COLO668 (cell line): ENCODE measurements around the gene CENPI.
"Not testable (repeated sequence)": the region's sequence is repeated elsewhere in the genome, so short reads cannot be mapped to it uniquely, and the experiment has no call there.

Experiments used
- DNase-seq: peaks from one replicate; lab custom pipeline; 2025; ENCODE audit not compliant: unreplicated experiment; lab: John Stamatoyannopoulos, UW

The CENPI gene, protein sequence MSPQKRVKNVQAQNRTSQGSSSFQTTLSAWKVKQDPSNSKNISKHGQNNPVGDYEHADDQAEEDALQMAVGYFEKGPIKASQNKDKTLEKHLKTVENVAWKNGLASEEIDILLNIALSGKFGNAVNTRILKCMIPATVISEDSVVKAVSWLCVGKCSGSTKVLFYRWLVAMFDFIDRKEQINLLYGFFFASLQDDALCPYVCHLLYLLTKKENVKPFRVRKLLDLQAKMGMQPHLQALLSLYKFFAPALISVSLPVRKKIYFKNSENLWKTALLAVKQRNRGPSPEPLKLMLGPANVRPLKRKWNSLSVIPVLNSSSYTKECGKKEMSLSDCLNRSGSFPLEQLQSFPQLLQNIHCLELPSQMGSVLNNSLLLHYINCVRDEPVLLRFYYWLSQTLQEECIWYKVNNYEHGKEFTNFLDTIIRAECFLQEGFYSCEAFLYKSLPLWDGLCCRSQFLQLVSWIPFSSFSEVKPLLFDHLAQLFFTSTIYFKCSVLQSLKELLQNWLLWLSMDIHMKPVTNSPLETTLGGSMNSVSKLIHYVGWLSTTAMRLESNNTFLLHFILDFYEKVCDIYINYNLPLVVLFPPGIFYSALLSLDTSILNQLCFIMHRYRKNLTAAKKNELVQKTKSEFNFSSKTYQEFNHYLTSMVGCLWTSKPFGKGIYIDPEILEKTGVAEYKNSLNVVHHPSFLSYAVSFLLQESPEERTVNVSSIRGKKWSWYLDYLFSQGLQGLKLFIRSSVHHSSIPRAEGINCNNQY

DNA sequence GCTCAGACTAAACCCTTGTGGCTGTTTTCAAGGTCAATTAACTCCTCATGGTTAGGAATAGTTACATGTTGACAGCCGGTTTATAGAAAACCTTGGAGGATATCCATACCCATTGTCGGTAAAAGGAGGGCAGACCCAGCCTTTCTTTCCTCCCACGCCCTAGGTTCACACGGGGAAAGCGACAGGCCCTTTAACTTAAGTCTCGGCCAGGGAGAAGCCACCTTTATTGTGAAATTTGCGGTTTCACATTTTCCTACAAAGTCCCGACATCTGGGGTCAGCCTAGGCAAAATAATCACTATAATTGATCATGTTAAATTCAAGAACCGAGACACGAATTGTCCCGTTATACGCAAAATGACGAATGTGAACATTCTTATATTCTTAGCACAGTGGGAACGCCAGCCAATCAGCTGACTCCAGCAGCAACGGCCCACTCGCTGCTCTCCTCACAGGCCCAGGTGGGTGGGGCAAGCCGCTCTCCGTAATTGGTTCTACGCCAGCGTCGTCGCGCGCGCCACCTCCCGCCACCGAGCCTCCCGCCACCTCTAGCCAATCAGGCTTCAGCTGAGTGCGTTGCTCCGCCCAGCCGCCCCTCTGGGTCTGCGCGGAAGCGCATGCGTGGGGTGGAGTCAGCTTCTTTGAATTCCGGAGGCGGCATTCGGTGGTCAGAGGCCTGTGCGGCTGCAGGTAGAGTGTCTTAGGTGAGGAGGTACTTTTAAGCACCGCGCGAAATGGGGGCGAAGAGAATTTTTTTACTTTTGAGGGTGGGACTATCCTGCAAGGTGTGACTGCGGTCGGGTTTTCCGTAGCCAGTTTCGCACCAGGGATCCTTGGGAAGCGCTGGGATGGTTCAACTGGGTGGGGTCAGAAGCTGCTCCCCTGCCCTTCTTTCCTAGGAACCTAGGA lies at the start of gene CENPI:
Gene CENPI (plus strand): TSS at position 659 of the 908 bp plus-strand sequence. CDS start 2,867 bp downstream, outside the sequence.
- DNase-seq = peak; percentile 93

DNA sequence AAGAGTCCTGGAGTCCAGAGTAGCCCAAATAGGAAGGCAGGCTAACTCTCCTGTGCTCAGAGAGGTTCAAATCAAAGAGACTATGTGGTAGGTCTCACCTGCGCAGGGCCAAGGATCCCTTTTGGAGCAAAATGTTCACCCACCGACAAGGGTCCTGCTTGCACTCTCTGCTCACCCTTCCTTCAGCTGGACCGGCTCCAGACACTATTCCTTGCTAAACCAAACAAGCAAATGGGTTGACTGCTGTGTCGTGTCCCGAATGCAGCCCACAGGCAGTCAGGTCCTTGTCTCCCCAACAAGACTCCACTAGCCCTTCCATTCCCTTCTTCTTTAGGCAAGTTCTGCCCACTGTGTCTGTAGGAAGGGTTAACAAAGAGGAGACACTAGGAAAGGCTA lies 46.9 kb upstream of the CENPI start:
- no peak for DNase-seq

DNA sequence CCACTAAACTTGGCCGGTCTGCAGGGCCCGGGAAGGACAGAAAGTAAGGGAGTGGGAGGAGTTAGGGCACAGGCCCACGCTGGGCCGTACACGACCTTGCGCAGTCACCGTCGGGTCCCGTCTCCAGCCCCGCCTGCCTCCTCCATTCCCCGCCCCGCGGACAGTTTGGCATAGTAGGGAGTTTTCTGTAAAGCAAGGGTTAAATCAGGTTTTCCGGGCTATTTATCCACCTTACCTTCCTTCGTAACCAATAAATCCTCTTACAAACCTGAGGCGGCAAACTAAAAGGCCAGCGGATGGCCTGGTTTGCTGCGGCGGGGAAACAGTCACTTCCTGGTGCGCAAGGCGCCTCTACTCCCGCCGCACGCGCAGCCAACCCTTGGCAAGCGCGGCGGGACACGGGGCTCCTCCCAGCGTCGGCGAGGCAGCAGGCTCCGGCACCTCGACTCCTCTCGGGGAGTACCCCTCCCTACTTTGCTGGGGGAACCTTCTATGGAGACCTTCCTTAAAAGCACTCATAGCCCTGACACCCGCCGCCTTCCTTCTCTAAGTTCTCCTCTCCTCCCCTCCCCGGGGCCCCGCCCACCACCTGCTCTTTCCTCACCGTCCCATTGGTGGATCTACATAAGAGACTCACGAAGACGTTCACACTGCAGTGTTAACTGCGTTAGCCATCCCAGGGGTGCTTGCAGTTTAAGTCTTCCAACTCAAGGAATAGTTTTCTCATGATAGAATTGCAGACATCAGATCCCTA lies 46.3 kb upstream of the CENPI start, which contains the start of gene TRMT2B:
Gene TRMT2B (minus strand): TSS at position 563 of the 754 bp plus-strand sequence. CDS start 9,822 bp downstream, outside the sequence.
- DNase-seq = peak; percentile 84

DNA sequence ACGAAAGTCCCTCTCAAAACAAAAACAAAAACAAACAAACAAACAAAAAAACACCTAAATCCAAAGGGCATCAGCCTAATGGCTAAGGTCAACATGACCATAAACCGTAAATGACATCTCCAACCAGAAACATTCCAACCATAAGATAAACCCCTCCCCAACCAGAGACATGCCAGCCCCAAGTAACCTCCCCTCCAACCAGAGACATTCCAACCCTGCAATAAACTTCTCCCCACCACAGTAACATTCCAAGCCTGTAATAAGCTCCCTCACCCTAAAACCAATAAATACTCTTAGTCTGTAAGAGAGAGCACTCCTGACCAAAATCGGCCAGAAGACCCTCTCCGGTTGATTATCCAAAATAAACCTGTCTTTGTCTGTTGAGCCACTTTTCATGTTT lies 41.5 kb upstream of the CENPI start:
- DNase-seq = not testable (repeated sequence)

DNA sequence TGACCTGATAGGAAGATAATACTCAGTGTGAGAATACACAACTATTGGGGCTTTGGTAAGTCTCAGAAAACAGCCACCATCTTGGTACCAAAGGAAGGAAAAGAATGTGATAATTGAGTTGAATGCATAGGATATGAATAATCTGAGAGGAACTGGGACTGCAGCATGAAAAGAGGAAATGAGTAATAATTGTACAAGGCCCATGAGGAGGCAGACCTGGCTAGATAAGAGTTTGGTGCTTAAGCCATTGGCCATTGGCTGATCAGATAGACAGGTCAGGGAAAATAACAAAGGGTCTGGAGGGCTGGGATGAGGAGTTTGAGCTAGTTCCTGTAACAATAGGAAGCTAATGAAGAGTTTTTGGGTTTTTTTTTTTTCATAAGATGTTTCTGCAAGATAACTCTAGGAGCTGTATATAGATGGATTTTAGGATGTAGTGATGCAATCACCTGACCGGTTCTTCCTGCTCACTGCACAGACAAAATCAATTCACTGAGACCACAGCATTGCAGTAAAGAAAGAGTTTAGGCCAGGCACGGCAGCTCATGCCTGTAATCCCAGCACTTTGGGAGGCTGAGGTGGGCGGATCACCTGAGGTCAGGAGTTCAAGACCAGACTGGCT lies 40.8 kb upstream of the CENPI start:
- no peak for DNase-seq

DNA sequence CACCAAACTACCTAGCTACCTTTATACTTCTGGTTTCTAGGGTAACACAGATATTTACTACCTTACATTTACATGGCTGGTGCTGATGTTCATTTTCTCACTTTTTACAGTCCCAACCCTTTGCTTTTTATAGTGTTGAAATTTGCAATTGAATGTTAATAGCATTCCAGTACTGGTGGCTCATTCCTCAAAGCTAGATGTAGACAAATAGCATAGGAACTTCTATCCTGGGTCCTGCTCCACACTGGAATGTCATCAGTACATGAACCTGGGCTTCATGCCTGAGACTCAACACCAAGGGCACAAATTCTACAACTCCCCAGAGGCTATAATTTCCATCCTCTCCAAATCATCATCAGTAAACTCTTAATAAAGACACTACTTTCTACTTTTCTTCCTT lies 35.8 kb upstream of the CENPI start:
- DNase-seq = no peak

DNA sequence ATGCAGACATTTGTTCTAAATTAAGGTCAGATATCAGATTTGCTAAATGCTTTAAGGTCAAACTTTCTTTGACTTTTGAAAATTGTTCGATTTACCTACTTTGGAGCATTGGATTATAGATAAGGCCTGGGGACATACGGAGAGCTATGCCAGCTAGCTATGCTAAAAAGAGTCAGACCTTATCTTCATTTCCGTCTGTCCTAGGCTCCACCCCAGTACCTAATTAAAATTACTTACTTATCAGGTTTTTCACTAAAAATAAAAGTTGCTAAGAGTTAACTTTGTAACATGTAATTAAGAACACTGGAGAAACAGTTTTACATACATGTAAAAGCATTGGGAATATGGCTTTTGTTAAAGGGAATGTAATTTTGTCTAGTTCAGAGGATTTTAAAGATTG lies 26.4 kb upstream of the CENPI start:
- DNase-seq = no peak

DNA sequence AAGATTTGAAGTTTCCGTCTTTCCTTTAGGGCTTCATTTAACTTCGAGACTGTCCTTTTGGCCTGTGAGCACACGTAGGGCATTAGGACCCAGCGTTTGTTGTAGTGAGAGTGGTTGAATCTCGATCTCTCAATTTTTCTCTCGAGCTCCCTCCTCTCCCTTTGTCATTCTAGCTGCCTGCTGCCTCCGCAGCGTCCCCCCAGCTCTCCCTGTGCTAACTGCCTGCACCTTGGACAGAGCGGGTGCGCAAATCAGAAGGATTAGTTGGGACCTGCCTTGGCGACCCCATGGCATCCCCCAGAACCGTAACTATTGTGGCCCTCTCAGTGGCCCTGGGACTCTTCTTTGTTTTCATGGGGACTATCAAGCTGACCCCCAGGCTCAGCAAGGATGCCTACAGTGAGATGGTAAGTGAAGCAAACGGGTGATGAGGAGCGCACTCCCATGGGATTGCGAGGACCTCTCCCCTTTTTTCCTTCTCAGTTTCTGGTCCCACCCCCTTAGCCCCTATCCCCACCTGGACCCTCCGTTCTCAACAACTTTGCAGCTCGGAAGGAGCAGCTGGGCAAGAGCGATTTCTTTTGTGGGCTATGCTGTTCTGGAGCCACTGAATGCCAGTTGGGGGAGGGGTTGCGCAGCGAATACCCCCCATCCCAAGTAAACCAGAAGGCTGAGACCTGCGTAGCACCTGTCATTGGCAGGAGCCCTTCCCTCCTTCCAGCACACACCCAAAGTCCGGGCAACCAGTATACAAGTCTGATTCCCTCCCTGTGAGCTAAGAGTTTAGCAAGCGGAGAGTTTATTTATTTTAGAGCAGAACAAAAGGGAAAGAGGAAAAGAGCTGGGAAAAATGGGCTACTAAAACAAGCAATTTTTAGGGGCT lies 19.0 kb upstream of the CENPI start, which contains the start of gene TMEM35A:
Gene TMEM35A (plus strand): TSS at position 164 of the 883 bp plus-strand sequence. CDS start 124 bp downstream, at position 288.
- no peak for DNase-seq

DNA sequence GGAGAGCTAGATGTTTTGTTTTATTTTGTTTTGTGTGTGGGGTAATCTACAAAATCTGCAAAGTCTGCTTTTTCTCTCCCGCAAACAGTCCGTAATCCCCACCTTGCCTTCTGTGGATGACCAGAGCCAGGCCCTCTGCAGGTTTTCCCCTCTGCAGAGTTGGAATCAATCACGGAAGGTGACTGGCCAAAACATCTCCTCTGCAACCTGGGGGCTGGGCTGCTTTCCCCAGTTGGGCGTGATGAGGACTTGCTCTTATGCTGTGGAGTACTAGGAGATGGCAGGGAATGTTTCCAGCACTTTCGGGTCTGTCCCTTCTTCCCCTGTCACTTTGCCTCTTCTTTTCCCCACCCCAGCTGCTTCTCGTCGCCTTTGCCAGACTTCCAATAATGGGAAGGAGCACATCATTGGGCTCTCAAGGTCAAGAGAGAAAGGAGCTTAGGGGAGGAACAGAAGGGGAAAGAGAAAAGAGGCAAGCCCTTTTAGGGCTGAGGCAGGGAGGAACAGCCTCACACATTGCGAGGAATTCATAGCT lies 18.2 kb upstream of the CENPI start:
- DNase-seq = no peak

DNA sequence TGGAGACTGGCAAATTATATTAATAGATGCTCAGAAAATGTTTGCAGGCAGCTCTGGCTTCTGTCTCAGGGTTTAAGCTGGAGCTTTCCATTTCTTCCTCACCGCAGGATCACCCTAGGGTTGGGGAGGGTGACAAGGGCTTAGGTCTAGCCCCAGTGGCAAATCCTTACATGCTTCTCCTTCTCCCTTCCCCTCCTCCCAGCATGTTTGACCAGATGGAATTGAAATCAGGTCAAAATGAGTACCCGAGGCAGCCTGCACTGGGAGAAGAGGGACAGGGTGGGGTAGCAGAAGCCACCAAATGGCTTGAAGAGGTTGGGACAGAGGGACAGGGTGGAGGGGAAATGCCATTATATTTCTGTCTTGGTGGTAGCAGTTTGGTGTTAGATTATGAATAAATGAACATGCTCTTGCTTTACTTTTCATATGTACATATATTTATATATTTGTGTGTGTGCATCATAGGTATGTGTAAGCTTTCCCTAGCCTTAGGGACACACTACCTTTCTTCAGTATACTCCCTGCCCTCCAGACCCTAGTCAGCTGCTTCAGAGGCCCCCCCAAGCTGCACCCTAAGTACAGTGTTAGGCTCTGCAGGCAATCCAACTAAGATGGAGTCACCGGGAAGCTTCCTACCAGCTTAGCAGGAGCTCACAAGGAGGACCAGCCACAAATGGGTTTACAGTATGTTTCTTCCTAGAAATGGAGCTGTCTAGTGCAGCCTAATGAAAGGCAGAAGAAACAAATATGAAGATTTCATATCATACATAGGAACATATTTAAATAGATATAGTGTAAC lies 17.5 kb upstream of the CENPI start:
- DNase-seq = no peak

DNA sequence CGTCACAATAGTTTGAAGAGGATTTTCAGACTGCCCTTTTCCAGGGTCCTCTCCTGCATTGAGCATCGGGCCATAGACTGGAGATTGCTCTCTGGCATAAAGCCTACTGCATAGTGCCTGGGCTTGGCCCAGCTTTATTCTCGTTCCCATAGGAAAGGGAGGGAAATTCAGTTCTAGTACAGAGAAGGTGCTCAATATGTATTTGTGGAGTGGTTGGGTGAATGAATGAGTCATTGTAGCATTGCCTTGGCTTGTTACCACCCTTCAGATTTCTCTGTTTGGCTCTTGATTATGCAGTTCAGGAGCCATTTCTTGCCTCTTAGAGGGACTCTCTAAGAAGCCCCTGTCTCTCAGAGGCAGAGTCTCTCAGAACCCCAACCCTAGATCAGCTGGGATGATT lies 16.8 kb upstream of the CENPI start:
- DNase-seq = no peak

DNA sequence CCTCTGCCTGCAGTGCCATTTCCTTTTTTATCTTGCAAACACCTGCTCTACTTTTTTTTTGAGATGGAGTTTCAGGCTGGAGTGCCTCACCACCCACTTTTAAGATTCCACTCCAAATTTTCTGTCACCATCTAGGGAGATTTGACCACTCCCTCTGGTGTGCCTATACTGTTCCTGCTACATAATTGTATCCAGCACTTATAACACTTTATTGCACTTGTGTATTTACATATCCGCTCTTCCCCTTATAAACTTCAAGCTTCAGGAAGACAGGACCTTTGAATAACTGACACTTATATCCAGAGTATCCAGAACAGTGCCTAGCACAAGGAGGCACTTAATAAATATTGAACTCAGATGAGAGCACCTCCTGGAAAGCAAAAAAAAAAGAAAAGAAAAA lies 6.2 kb upstream of the CENPI start:
- DNase-seq = no peak

DNA sequence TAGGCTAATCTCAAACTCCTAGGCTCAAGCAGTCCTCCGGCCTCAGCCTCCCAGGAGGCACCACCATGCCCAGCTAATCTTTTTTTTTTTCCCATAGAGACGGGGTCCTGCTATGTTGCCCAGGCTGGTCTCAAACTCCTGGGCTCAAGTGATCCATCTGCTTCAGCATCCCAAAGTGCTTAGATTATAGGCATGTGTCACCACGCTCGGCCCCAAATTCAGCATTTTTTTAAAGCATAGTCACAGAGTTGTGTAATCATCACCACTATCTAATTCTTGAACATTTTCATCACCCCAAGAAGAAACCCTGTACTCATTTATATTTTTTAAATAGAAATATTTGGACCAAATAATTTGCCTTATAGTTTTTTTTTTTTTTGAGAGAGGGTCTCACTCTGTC lies 10.3 kb downstream of the CENPI start:
- no peak for DNase-seq

DNA sequence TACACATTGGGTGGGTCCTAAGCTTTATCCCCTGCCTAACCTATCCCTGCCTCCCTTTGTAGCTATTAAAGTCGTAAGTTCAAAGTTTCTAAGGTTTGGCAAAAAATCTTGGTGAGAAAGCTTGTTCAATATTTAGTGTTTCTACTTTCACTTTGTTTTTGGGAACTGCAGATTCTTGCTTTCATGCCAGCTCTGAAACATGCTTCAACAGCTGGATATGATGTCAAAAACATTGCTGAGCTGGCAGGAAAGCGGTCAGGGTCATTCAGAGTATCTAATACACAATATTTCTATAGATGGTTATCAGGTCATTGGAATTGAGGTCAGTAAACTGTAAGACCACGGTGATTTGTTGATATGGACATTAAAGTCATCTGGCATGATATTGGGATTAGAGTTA lies 19.7 kb downstream of the CENPI start:
- no peak for DNase-seq

DNA sequence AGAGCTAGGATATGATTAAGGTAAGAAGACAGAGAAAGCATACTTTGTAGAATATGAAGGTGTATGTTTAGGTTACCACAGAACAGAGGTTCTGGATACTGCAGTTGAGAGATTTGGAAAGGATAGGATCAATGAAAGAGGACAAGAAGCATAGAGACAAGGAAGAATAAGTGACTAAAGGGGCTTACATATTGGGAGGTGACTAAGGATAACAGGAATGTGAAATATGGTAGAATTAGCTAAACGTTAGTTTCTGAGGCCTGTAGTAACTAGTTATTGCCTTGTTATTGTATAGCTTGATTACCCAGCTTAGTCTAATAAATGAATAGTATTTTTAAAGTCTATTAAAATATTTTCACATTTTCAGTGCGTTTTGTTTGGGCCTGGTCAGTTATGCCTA lies 38.2 kb downstream of the CENPI start:
- no peak for DNase-seq
